ENCODE results near the gene ZNF511.

The ZNF511 gene

DNA sequence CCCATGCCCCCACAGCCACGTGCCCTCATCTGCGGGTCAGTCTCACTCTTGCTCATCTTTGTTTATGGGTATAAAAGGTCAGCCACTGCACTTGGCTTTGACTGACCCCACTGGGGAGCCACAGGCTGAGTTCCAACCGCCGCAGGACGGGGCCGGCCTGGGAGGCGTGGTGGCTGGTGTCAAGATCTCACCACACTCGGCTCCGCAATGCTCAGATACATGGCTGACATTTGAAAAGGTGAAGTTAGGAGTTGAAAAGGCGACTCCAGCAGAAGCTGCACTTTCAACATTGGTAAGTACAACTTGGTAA lies 14.9 kb upstream of the ZNF511 start:
- DNase-seq, result no peak

DNA sequence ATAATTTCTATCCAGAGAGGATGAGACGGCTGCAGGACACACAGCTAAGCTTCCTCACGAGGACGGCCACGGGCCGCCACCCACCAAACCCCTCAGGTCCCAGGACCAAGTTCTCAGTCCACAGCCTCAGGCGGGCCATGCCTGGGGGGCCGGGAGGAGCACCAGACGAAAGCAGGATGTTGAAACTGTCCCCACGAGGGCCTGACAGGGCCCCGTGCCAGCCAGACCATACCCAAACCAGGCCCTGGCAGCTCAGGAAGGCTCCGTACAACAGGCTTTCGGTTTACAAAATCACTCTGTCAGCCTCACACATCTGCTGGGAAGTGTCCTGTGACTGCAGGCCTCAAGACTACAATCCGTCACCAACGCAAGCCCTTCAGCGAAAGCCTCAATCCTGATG lies 14.5 kb upstream of the ZNF511 start:
- DNase-seq, result no peak

DNA sequence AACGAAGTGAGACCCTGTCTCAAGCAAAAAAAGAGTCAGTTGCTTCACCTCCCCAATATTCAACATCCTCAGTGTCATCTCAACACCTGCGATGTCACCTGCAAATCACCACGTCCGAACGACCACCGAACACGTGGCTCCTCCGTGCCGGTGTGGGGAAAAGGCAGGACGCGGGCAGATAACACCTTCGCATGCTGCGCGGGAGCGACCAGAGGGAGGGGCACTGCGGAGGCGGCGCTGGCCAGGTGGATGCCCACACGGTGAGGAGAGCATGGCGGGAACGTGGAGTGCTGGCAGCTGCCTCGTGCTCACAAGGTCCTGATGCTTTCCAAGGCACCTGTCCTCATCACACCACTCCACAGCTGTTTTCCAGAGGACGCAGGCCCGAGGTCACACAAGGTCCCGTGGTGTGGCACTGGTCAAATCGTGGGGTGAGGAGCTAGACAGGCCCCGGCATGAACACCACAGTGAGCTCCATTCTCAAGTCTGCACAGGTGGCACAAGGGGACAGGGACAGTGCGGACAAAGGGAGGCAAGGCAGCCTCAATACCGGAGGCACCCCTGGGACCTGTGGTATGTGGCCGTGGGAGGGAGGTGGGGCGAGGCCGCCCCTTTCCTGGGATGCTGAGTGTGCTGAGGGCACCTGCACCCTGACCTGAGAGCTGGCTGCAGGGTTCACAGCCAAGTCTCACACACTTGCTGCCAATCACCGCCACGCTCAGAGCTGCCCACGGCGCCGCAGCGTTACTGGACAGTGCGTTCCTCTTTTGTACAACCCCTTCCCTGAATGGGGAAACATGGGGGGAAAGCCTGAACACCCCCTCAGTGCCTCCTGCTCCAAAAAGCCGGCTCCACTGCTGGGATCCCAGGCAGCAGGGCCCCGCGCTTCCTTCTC lies 13.0 kb upstream of the ZNF511 start:
- DNase-seq, result no peak

DNA sequence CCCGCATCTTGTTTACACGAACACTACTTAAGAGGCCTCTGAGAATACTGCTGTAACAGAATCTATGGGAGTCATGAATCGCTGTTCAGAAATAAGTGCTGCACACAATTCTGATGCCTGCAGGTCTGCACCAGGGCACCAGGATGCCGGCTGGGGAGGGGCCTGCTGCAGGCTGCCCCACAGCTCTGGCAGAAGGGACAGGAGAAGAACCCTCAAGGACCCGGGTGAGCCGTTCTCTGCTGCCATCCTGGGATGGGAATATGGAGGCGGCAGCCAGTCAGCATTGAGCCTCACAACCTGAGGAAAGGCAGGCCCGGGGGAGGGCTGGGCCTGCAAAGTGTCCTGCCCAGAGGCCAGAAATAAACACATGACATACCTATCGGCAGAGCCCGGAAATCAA lies 11.2 kb upstream of the ZNF511 start:
- no peak for DNase-seq

DNA sequence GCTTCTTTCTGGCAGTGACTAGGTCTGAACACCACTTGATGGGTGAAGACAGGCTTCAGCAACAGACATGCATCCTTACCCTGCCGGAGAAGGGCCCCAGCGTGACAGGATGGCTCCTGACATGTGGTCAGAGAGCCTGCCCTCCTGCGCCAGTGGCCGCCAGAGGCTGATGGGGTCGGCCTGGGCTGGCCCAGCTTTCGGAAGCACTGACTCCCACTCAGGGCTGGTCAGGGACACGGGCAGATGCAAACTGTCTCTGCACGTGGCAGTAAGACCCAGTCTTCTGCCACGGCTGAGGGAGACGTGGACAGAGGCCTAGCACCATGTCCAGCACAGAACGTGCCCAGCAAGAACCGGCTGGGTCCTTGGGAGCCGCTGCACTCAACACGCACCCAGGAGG lies 10.2 kb upstream of the ZNF511 start:
- DNase-seq, result no peak

DNA sequence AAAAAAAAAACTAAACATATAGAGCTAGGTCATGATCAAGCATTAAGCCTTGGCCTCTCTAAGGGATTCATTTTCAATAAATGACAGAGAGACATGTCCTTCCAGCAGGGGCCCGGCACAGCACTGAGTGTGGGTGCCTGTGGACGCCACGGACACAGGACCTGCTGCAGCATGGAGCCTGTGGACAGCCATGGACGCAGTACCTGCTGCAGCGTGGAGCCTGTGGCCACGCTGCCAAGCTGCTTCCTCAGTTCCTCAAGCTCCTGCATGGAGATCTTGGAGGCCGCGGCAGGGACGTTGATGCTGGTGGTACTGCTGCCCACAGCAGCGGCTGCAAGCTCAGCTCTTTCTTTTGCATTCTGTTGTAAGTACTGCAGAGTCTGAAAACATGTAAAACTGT lies 9.5 kb upstream of the ZNF511 start:
- DNase-seq, result no peak

DNA sequence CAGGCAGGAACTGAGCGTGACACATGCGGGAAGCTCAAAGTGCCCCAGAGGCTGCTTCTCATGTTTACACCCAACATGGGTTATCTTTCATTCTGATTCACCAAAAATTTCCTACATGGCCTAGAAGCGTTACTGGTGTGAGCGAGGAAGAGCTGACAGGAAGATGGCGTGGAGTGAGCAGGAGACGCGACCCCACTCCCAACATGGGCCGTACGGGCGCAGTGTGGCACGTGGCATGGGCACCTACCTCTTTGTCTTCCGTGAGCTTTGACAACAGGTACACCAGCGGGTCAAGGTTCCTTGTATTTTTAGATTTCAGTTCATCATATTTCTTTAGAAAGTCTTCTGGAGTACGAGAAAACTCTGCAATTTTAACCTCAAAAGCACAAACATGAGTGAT lies 9.0 kb upstream of the ZNF511 start:
- no peak for DNase-seq

DNA sequence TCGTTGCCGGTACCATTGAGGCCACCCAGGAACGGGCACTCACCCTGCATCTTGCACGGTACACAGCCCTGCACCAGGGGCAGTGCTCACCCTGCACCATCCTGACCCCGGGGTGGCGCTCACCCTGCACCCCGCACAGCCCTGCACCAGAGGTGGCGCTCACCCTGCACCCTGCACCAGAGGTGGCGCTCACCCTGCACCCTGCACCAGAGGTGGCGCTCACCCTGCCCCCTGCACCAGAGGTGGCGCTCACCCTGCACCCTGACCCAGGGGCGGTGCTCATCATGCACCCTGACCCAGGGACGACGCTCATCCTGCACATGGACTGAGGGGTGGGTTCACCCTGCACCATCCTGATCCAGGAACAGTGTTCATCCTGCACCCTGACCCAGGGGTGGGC lies 6.5 kb upstream of the ZNF511 start:
- no peak for DNase-seq

DNA sequence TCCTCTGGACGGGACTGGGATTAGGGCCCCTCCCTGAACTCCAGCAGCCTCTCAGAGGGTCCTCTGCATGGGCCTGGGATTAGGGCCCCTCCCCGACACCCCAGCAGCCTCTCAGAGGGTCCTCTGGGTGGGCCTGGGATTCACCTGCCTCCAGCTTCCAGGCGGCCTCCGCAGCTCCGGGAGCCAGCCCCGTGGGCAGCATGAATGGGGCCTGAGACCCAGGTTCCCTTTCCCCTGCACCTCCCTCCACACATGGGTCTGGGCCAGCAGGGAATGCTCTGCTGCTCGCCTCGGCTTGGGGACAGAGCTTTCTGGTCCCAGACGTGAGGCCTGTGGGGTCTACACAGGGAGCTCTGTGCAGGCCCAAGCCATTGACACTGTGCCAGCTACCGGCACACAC lies 5.5 kb upstream of the ZNF511 start:
- no peak for DNase-seq

DNA sequence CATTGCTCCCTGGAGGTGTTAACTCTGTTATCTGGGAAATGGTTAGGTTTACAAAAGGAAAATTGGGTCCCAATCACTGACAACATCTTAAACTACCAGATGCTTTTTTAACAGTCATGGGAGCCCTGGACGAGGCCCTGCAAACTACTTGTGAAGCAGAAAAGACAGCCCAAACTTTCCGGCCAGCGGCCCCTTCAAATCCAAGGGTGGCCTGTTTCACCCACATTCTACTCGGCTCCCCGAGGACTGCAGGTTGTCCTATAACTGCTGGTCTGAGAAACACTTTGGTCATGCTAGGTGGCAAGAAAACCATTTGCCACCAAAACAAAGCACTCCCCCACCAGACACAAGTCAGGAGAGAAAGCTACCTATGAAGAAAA lies 2.6 kb upstream of the ZNF511 start:
- DNase-seq, result no peak

DNA sequence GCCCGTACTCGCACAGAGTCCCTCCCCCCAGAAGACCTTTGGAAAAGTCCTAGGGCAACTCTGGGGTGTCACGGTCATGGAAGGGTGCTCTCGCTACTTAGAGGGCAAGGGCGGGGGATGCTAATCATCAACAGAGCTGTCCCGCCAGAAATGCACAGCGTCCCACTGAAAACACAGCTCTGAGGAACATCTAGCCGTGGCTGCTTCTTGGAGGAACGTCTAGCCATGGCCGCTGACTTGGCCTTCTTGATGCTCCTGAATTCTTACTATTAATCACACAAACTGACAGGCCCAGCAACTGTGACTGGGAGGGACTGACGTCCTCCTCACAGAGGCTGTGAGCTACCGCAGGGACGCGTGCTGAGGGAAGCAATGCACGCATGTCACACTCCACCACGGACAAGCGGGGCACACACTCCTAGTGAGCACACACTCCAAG lies 1.8 kb upstream of the ZNF511 start:
- DNase-seq, result no peak

DNA sequence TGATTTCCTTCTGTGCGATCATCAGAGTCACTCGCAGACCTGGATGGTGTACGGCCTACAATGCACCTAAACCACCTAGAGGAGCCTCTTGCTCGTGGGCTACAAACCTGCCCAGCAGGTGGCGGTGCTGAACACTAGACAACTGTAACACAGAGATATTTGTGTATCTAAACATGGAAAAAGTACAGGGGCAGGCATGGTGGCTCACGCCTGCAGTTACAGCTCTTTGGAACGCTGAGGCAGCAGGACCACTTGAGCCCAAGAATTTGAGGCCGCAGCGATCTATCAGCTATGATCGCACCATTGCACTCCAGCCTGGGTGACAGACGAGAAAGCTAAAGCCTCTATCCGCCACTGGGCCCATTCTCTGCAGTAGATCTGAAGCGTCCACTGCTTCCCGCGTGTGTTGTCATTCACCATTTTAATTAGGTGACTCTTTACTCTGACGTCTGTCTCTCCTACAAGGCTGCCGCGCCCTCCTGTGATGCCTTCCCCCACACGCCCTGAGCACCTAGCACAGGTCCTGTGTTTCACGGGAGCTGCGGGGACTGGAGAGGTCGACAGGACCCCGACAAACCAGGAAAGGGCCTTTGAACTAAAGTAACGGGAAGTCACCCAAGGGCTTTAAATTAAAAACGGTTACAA lies 816 bp upstream of the ZNF511 start:
- no peak for DNase-seq

DNA sequence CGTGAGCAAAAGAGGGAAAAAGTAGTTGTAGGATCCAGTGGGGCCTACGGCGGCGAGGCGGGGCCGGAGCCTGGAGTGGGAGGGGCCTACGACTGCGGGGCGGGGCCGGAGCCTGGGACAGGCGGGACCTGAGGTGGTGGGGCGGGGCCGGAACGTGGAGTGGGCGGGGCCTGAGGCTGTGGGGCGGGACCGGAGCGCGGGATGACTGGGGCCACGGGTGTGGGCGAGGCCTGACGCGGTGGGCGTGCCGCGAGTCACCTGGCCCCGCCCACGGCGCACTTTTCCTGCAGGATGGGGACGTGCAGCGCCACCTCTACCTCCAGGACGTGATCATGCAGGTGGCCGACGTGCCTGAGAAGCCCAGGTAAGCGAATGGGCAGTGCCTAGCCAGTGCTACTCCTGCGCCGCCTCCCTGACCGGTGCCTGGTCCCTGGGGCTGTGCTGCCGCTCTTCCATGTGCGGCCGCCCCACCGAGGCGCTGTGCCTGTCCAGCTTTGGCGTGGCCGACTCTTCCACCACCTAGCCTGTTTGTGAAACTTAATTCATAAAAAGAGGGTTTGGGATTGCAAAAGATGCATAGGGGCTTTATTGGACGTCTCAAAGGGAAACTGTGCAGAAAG lies 496 bp downstream of the ZNF511 start:
- DNase-seq, result peak; percentile 79

DNA sequence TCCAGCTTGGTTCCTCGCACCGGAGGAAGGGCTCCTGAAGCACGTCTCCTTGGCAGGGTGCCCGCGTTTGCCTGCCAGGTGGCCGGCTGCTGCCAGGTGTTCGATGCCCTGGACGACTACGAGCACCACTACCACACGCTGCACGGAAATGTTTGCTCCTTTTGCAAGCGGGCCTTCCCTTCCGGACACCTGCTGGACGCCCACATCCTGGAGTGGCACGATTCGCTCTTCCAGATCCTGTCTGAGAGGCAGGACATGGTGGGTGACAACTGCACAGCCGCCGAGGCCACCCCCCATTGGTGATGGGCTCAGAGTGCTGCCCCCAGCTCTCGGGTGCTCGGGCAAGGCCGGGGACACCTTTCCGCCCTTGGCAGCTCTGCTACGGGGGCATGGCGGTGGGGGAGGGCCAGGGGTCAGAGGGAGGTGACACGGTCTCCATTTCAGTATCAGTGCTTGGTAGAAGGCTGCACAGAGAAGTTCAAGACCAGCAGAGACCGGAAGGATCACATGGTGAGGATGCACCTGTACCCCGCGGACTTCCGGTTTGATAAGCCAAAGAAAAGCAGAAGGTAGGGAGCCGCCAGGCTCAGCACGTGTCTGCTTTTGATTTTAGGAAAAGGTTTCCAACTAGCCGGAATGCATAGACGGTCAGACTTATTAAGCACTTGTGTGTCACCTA lies 1.1 kb downstream of the ZNF511 start:
- DNase-seq, result no peak

DNA sequence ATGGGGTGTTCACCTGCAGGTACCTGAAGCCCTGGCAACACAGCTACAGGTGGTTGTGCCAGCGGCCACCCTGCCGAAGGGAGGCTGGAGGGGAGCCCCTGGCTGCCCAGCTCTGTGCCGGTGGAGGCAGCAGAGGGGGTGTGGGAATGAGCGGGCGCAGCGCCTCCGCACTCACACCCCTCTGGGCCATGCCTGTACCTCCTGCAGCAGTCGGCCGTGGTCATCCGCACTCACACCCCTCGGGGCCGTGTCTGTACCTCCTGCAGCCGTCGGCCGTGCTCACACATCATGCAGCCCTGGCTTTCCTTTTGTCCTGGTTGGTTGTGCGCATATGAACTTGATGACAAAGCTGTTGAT lies 1.7 kb downstream of the ZNF511 start:
- DNase-seq, result no peak

DNA sequence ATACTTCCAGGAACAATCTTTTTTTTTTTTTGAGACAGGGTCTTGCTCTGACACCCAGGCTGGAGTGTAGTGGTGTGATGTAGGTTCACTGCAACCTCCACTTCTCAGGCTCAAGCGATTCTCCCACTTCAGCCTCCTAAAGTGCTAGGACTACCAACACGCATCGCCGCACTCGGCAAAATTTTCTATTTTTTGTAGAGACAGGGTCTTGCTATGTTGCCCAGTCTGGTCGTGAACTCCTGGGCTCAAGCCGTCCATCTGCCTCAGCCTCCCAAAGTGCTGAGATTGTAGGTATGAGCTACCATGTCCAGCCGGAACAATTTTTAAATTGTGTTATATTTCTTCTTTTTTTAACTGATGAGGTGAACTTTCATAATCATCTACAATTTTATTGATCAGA lies 2.1 kb downstream of the ZNF511 start:
- no peak for DNase-seq

DNA sequence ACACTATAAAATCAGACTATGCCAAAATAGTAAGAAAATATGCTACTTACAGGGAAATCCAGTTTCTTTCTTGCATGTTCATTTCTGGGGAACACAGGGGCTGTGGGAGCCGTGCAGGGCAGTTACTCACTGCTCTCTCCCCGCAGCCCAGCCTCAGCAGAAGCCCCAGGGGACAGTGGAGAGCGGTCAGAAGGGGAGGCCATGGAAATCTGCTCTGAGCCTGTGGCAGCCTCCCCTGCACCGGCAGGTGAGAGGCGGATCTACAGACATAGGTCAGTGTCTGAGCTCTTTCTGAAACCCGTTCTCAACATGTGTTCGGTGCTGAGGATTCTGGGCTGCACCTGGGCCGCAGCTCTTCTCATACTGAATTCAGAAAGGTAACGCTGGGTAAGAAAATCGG lies 2.9 kb downstream of the ZNF511 start:
- no peak for DNase-seq

DNA sequence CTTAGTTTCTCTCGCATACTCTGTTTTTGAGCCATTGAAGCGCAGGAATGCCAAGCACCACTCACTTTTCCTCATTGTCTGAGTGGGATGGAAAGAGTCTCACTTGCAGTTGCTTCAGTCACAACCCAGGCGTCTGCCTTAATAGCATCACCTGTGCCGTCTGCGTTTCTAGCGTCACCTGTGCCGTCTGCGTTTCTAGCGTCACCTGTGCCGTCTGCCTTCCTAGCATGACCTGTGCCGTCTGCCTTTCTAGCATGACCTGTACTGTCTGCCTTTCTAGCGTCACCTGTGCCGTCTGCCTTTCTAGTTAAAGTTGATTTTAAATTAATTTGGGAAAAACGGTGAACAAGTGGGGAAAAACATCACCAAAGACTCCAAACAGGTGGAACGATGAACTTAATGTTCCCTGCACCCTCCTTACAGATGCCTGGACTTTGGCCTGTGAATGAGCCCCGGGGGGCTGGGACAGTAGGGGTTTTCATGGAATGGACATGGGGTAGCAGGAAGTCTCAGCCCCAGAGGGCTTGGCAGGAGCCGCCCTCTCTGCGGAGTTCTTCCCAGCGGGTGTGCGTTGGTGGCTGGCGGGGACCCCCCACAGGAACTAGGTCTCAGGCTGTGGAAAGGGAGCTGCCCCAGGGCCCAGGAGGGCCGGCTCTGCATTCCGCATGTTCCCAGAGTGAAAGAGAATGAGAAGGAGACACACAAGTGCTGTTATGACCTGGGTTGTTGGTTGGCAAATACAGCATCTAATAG lies 3.5 kb downstream of the ZNF511 start:
- no peak for DNase-seq

DNA sequence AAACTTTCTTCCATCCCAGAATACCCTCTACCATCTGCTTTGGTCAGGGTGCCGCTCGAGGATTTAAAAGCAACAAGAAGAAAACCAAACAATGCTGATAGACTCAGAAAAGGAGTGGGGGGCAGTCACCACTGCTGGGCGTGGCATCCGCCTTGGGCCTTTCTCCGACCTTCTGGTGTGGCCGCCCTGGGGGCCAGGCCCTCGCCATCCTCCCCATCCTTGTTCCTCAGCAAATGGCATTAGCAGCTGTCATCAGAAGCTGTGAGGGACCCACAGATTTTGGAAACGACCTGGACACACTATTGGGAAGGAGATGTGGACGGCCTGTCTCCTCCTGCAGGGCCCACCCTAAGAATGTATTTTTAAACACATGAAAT lies 4.0 kb downstream of the ZNF511 start:
- no peak for DNase-seq

DNA sequence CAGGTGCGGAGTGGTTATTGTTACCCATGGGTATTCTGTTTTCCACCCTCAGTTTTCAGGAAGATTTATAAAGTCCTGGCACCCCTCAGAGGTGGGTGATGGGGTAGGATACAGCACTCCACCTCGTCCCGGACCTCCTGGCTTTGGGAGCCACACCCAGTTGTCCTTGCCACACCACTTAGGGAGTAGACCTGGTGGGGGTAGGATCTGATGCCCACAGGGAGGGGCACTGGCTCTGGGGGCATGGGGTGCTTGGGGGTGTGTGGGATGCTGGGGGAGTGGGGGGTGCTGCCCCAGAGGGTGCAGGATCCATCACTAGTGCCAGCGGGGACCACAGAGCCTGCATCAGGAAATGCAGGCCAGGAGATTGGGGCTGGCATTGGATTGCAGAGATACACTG lies 4.5 kb downstream of the ZNF511 start:
- DNase-seq, result no peak

DNA sequence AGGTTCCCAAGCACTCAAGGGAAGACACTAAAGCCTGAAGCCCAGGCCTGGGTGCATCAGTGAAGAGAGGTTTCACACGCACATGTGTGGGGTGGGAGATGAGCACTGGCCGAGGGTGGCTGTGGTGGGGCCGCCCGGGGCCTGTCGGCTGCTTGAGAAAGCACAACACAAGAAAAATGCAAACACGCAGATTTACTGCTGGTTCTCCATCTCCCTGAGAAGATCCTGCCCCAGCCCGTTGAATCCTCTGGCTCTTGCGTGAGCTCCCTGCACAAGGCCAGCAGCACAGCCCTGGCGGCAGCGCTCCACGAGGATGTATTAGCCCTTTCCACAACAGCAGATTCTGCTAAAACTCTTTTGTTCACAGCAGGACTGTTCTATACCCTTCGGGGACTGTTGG lies 6.2 kb downstream of the ZNF511 start:
- DNase-seq, result no peak

DNA sequence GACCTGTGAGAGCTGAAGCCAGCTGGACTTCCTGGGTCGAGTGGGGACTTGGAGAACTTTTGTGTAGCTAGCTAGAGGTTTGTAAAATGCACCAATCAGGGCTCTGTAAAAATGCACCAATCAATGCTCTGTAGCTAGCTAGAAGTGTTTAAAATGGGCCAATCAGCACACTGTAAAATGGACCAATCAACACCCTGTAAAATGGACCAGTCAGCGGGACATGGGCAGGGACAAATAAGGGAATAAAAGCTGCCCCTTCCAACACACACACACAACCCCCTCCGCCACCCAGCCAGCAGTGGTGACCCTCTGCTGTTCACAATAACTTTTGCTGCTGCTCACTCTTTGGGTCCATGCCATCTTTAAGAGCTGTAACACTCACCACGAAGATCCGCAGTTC lies 7.1 kb downstream of the ZNF511 start:
- DNase-seq, result no peak

DNA sequence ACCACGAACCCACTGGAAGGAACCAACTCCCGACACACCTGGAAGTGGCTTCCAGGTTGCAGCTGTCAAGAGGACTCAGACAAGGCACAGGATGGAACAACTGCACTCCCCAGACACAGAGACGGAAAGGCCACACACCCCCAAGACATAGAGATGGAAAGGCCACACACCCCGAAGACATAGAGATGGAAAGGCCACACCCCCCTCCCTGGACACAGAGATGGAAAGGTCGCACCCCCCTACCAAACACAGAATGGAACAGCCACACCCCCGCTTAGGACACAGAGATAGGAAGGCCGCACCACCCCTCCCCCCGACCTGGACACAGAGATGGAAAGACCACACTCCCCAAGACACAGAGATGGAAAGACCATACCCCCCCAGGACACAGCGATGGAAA lies 7.6 kb downstream of the ZNF511 start:
- no peak for DNase-seq

All from amniotic stem cell (primary cell).